Non-pigmented ciliary epithelial cell (primary cell): ENCODE measurements around the gene RGS9BP.
"Not testable (repeated sequence)": the region's sequence is repeated elsewhere in the genome, so short reads cannot be mapped to it uniquely, and the experiment has no call there.

Experiments used
- DNase-seq: peaks from one replicate; pipeline ENCODE4 v3.0.0-alpha.2; 2010; ENCODE audit warnings: low read depth

Gene RGS9BP

GRCh38 chr19:32695506-32695905 is 19.9 kb downstream of the RGS9BP start:
- not testable (repeated sequence) for DNase-seq

DNA sequence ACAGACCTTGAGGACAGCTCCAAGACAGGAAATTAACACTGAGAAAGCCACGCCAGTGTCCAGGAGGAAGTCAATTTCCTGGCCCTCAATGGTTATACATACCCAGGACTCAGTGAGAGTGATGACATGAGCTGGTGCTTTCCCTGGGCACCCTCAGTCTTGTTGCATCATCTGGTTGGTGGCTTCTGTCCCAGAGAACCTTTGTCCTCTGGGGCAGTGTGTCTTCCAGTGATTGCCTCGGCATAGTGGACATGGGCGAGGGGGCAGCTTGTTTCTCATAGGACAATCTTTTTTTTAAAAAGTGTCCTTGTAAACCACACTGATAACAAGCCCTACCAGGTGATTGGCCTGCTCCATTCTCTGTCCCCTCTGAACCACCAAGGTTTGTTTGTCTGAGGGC is 21.1 kb downstream of the RGS9BP start:
- DNase-seq = not testable (repeated sequence)

GRCh38 chr19:32700129-32700528 is 24.5 kb downstream of the RGS9BP start:
- DNase-seq = not testable (repeated sequence)

DNA sequence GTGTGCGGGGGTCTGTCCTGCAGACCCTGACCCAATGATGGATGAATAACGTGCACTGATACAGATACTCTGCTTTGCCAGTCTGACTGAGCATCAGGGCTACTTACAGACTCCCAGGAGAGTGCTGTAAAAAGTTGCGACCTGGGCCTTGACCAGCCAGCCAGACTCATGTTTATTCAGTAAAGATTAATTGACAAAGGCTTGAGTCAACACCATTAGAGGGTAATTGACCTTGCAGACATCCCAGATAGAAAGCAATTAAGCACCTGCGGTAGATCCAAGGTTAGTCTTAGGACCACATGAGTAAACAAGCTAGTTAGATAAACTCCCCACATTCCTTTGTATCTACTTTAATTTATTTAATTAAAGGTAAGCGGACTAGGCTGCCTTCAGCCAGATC is 26.4 kb downstream of the RGS9BP start:
- no peak for DNase-seq

GRCh38 chr19:32704006-32704405 is 28.4 kb downstream of the RGS9BP start:
- not testable (repeated sequence) for DNase-seq

DNA sequence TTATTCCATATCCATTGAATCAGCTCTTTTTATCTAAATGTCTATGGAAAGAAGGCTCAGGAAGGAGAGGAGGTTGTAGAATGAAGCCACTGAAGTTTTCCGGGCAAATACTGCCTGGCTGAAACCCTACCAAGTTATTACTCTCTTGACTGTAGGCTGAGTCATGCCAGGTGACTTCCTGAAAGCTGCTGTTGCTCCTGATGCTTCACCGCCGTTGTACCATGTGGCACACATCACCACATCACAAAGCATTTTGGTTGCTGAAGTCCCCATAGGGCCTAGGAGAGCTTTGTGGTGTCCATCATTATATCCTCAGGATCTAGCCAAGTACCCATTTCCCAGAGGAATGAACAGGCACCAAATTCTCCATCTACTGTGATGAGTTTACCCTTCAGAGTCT is 32.8 kb downstream of the RGS9BP start:
- no peak for DNase-seq

- no peak for DNase-seq
Observed at GRCh38 chr19:32709032-32709431, 33.4 kb downstream of the RGS9BP start.

DNA sequence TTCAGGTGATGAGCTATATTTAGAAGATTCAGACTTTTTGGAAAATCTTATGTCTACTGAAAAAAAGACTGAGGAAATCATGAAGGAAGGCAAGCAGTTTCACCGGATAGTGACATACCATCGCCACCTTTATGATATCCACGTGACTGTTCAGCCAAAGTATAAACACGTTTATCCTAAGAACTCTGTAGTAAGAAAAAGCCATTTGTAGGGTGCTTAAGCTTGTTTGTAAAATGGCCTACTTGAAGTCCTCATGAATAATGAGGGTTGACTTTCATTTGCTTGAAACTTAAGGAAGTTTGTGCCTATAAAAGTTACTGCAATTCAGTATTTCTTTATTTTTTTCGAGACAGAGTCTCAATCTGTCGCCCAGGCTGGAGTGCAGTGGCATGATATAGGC is 36.1 kb downstream of the RGS9BP start:
- DNase-seq = no peak

DNA sequence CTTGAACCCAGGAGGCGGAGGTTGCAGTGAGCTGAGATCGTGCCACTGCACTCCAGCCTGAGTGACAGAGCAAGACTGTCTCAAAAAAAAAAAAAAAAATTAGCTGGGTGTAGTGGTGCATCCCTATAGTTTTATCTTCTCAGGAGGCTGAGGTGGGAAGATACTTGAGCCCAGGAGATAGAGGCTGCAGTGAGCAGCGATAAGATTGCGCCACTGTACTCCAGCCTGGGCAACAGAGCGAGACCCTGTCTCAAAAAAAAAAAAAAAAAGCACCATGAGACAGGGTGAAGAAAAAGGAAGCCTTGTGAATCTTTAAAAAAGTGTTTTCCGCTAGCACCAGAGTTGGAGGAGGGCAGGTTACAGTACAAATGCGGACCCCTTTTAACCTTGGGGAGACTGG is 40.6 kb downstream of the RGS9BP start:
- DNase-seq = not testable (repeated sequence)

DNA sequence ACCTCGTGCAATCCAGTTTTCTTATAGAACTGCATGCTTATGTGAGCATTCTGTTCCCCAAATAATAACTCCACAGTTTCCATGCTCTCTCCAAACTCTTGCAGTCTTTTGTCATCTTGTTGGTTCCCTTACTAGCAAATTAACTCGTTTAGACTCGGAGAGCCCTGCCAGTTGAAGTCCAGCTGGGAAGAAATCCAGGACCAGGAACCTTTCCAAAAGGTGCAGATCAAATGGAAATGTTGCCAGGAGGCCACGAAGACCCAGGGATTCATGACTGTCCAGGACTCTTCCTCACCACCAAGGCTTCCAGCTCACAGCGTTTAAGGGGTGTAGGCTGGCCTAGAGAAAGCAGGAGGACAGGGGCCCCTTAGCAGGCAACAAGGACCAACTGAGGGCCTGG is 41.8 kb downstream of the RGS9BP start:
- DNase-seq = no peak

DNA sequence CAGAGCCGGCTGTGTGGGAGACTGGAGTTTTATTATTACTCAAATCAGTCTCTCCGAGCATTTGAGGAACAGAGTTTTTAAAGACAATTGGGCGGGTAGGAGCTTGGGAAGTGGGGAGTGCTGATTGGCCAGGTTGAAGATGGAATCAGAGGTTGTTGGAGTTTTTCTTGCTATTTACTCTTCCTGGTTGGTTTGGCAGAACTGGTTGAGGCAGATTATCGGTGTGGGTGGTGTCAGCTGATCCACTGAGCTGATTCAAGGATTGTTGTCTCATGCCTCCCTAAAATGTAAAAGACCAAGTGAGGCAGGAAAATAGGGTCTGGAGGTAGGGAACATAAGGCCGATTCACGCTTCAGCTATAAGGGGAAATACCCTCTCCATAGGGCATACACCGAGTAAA is 42.6 kb downstream of the RGS9BP start:
- DNase-seq = no peak

DNA sequence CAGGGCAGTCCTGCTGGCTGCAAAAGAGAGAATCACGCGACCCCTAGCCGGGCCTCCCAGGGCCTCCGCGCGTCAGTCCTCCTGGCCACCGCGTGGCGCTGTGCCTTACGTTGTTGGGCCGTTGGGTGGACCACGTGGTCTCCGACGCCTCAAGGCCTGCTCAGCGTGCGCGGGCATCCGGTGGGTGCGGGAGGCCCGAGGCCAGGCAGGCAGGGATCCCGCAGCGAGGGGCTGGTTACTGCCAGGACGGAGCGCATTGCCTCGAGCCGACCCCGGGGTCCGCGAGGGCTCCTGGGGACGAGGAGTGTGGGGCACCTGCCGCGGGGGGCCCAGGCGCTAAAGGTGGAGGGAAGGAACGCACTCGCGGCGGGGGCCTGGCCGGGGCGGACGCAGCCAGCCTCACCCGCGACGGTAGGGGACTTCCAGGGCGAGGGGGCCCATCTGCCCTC is 44.0 kb downstream of the RGS9BP start, which contains the start of gene TDRD12:
TSS of gene TDRD12 (plus strand) at position 157 of the 449 bp plus-strand sequence. CDS start 306 bp downstream, outside the sequence.
- DNase-seq = no peak

GRCh38 chr19:32720216-32720935 is 44.7 kb downstream of the RGS9BP start:
- DNase-seq = no peak

- DNase-seq = no peak
Observed at GRCh38 chr19:32720936-32721250, 45.2 kb downstream of the RGS9BP start.
